Activated T-helper 2 cell treated with anti-CD3 and anti-CD28 coated beads, Interferon-gamma antibody, Interleukin-2, Interleukin-4, amounts not matched to agents 10 μg/mL and 5 μg/mL and 100 μg/mL, durations not matched to agents 14 hours and 24 hours and 36 hours (primary cell): ENCODE data around the gene UST. TPM values are rescaled to one million over a fixed set of nuclear protein-coding genes. Genes with fewer than 3 reads are reported as not detected.
"Not testable (repeated sequence)": the region's sequence is repeated elsewhere in the genome, so short reads cannot be mapped to it uniquely, and the experiment has no call there.

Experiments
- DNase-seq: peaks from one replicate; pipeline ENCODE4 v3.0.0; 2021; ENCODE audit warnings: low spot score
- H3K27ac Mint-ChIP-seq: one replicate; pipeline ENCODE4 v1.8.0; 2021; ENCODE audit warnings: mixed read lengths
- H3K27me3 Mint-ChIP-seq: one replicate; pipeline ENCODE4 v1.8.0; 2021; ENCODE audit warnings: low read depth, mixed read lengths
- H3K36me3 Mint-ChIP-seq: one replicate; pipeline ENCODE4 v1.8.0; 2021; ENCODE audit warnings: low read depth, mixed read lengths
- H3K4me1 Mint-ChIP-seq: one replicate; pipeline ENCODE4 v1.8.0; 2021; ENCODE audit warnings: low read depth, mixed read lengths
- H3K4me3 Mint-ChIP-seq: one replicate; pipeline ENCODE4 v1.8.0; 2021; ENCODE audit warnings: low read depth, mild to moderate bottlenecking, moderate library complexity, mixed read lengths
- H3K9me3 Mint-ChIP-seq: one replicate; pipeline ENCODE4 v1.8.0; 2021; ENCODE audit warnings: mixed read lengths
- intact Hi-C: fragments of 100-400 bp; cut with micrococcal nuclease; formaldehyde crosslinking; loops from one replicate; pipeline ENCODE4 v1.15.1; 2023
- total RNA-seq: library from RNA; stranded (reverse); gene quantifications from 2 replicates; pipeline ENCODE4 v1.2.3, GENCODE V29; 2022

The UST gene
- total RNA-seq, 1 donor from 2014 or later: 1.3 TPM

- intact Hi-C loops: no loop called here
- Mint-ChIP-seq H3K4me1 (peaks cover 14% of the 10 kb centered on the region), H3K4me3 (no peak overlapping the region), H3K27me3 (peaks cover 5% of the 10 kb centered on the region), H3K27ac (no peak overlapping the region), H3K9me3 (peaks cover 24% of the 10 kb centered on the region), H3K36me3 (peaks cover 11% of the 10 kb centered on the region)
- no peak for DNase-seq
These were observed 254.6 kb downstream of the UST start for GRCh38 chr6:149001422-149001821.

- Mint-ChIP-seq H3K36me3 (peaks cover 11% of the 10 kb centered on the region), H3K9me3 (peaks cover 29% of the 10 kb centered on the region), H3K27ac (no peak overlapping the region), H3K4me1 (peaks cover 12% of the 10 kb centered on the region), H3K4me3 (no peak overlapping the region), H3K27me3 (peaks cover 7% of the 10 kb centered on the region)
- DNase-seq: no peak
- intact Hi-C loops: no loop called here
These were observed 256.7 kb downstream of the UST start for GRCh38 chr6:149003560-149003959.

- intact Hi-C loops: no loop called here
- H3K27ac Mint-ChIP-seq: no peak overlapping the region
- H3K36me3 Mint-ChIP-seq: peaks cover 11% of the 10 kb centered on the region
- peaks cover 29% of the 10 kb centered on the region for H3K9me3 Mint-ChIP-seq
- DNase-seq: no peak
- H3K4me1 Mint-ChIP-seq: peaks cover 10% of the 10 kb centered on the region
- no peak overlapping the region for H3K4me3 Mint-ChIP-seq
- peaks cover 15% of the 10 kb centered on the region for H3K27me3 Mint-ChIP-seq
These were observed 257.8 kb downstream of the UST start for GRCh38 chr6:149004664-149005063.

GRCh38 chr6:149006236-149006635 lies 259.4 kb downstream of the UST start:
- DNase-seq, H3K4me1 Mint-ChIP-seq, H3K27ac Mint-ChIP-seq, H3K4me3 Mint-ChIP-seq, intact Hi-C loops, H3K36me3 Mint-ChIP-seq: not testable (repeated sequence)
- Mint-ChIP-seq H3K27me3 (peaks cover 18% of the 10 kb centered on the region), H3K9me3 (peaks cover 17% of the 10 kb centered on the region)

- intact Hi-C loops: no loop called here
- no peak overlapping the region for H3K27ac Mint-ChIP-seq
- H3K4me1 Mint-ChIP-seq: no peaks in the 10 kb centered on the region
- H3K36me3 Mint-ChIP-seq: no peaks in the 10 kb centered on the region
- no peak for DNase-seq
- H3K4me3 Mint-ChIP-seq: no peak overlapping the region
- H3K9me3 Mint-ChIP-seq: peaks cover 12% of the 10 kb centered on the region
- peaks cover 18% of the 10 kb centered on the region for H3K27me3 Mint-ChIP-seq
These were observed 259.8 kb downstream of the UST start for GRCh38 chr6:149006671-149007070.

- no peaks in the 10 kb centered on the region for H3K36me3 Mint-ChIP-seq
- intact Hi-C loops: no loop called here
- H3K4me3 Mint-ChIP-seq: no peak overlapping the region
- no peaks in the 10 kb centered on the region for H3K4me1 Mint-ChIP-seq
- H3K27ac Mint-ChIP-seq: no peak overlapping the region
- H3K27me3 Mint-ChIP-seq: peaks cover 21% of the 10 kb centered on the region
- peaks cover 9% of the 10 kb centered on the region for H3K9me3 Mint-ChIP-seq
- DNase-seq: no peak
These were observed 261.0 kb downstream of the UST start for GRCh38 chr6:149007846-149008245.

GRCh38 chr6:149008741-149009140 lies 261.9 kb downstream of the UST start:
- intact Hi-C loops: no loop called here
- no peak for DNase-seq
- Mint-ChIP-seq H3K36me3 (no peaks in the 10 kb centered on the region), H3K27ac (no peak overlapping the region), H3K27me3 (peaks cover 21% of the 10 kb centered on the region), H3K9me3 (peaks cover 9% of the 10 kb centered on the region), H3K4me1 (no peaks in the 10 kb centered on the region), H3K4me3 (no peak overlapping the region)

- no peak overlapping the region for H3K27ac Mint-ChIP-seq
- no peak for DNase-seq
These were observed 265.3 kb downstream of the UST start for GRCh38 chr6:149012040-149012545.

GRCh38 chr6:149013586-149014344 lies 266.9 kb downstream of the UST start:
- Mint-ChIP-seq H3K4me1 (peaks cover 6% of the 10 kb centered on the region), H3K27me3 (peaks cover 19% of the 10 kb centered on the region), H3K9me3 (no peaks in the 10 kb centered on the region), H3K27ac (no peak overlapping the region), H3K36me3 (no peaks in the 10 kb centered on the region), H3K4me3 (no peak overlapping the region)
- intact Hi-C loops: no loop called here
- no peak for DNase-seq

More at GRCh38 chr6:149012040-149012545, 265.3 kb downstream of the UST start:
- H3K4me3 Mint-ChIP-seq: no peak overlapping the region
- H3K4me1 Mint-ChIP-seq: peaks cover 2% of the 10 kb centered on the region
- H3K36me3 Mint-ChIP-seq: no peaks in the 10 kb centered on the region
- no peaks in the 10 kb centered on the region for H3K9me3 Mint-ChIP-seq
- peaks cover 18% of the 10 kb centered on the region for H3K27me3 Mint-ChIP-seq
- intact Hi-C loops: no loop called here

- no peak for DNase-seq
- intact Hi-C loops: no loop called here
- no peaks in the 10 kb centered on the region for H3K36me3 Mint-ChIP-seq
- no peaks in the 10 kb centered on the region for H3K9me3 Mint-ChIP-seq
- H3K4me3 Mint-ChIP-seq: no peak overlapping the region
- H3K27ac Mint-ChIP-seq: no peak overlapping the region
- peaks cover 11% of the 10 kb centered on the region for H3K27me3 Mint-ChIP-seq
- peaks cover 6% of the 10 kb centered on the region for H3K4me1 Mint-ChIP-seq
These were observed 268.1 kb downstream of the UST start for GRCh38 chr6:149014631-149015534.

- no peak for DNase-seq
- no peaks in the 10 kb centered on the region for H3K9me3 Mint-ChIP-seq
- peaks cover 11% of the 10 kb centered on the region for H3K27me3 Mint-ChIP-seq
- H3K4me3 Mint-ChIP-seq: no peak overlapping the region
- H3K36me3 Mint-ChIP-seq: no peaks in the 10 kb centered on the region
- no peak overlapping the region for H3K27ac Mint-ChIP-seq
- intact Hi-C loops: no loop called here
- peaks cover 6% of the 10 kb centered on the region for H3K4me1 Mint-ChIP-seq
These were observed 269.0 kb downstream of the UST start for GRCh38 chr6:149015535-149016525.

- Mint-ChIP-seq H3K4me3 (no peak overlapping the region), H3K36me3 (no peaks in the 10 kb centered on the region), H3K27me3 (peaks cover 8% of the 10 kb centered on the region), H3K27ac (no peak overlapping the region), H3K9me3 (no peaks in the 10 kb centered on the region), H3K4me1 (peaks cover 6% of the 10 kb centered on the region)
- no peak for DNase-seq
- intact Hi-C loops: no loop called here
These were observed 269.9 kb downstream of the UST start for GRCh38 chr6:149016716-149017115.
